ENCODE results near the gene PTCHD1. TPM values are rescaled to one million over a fixed set of nuclear protein-coding genes. Genes with fewer than 3 reads are reported as not detected.

Gene PTCHD1
- total RNA-seq = 0.06 TPM in 1 of 2 replicates, not detected in the other

DNA sequence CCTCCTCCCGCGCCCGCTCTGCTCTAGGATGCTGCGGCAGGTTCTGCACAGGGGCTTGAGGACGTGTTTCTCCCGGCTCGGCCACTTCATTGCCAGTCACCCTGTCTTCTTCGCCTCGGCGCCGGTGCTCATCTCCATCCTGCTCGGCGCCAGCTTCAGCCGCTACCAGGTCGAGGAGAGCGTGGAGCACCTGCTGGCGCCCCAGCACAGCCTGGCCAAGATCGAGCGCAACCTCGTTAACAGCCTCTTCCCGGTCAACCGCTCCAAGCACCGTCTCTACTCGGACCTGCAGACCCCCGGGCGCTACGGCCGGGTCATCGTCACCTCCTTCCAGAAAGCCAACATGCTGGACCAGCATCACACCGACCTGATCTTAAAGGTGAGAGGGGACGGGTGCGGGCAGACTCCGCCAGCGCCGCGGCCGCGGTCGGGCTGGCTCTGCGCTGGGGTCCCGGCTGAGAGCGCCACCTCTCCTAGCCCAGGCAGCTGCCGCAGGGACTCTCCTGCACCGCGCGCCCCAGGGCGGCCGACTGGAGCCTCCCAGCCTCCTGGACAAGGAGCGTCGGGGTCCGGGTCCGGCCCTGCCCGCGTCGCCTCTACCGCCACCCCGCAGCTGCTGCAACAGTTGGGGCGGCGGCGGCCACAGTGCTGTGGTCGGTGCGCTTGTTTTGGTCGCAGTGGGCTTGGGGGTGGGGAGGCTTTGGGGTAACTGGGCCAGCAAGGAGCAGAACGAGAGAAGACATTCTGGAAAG, at the start of gene PTCHD1:
Gene PTCHD1 (plus strand): TSS at position 2 of the 752 bp plus-strand sequence. CDS start 27 bp downstream, at position 29.
- no peak for TF ChIP-seq CTCF (conservative IDR thresholded peaks at IDR 0.05; ENCODE audit: low read depth, low read length)
- no peak for DNase-seq (ENCODE audit: low read depth)
- H3K4me3 ChIP-seq (ENCODE audit: low read depth, low read length) = peak within 1 kb of the TSS; percentile 30

DNA sequence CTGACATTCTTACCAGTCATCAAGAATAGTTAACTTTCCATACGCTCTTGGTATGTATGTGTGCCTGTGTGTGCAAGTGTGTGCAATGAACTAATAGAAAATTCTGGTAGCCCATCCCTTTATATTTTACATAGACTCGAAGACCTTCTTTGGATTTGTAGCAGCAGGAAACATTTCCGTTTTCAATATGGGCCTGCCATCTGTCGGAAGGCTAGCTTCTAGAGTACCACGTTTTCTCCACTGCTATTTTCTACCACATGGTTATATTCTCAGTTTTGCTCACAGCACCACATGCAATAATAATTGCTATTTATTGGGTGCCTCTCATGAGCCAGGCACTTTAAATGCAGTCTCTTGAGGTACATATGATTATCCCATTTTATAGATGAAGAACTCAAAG, 47.9 kb upstream of the PTCHD1 start:
- no peak for DNase-seq (ENCODE audit: low read depth)
- no peak overlapping the region for H3K4me3 ChIP-seq (ENCODE audit: low read depth, low read length)
- TF ChIP-seq CTCF (conservative IDR thresholded peaks at IDR 0.05; ENCODE audit: low read depth, low read length) = no peak

- peak; percentile 29 for DNase-seq (ENCODE audit: low read depth)
- no peak for TF ChIP-seq CTCF (conservative IDR thresholded peaks at IDR 0.05; ENCODE audit: low read depth, low read length)
- H3K4me3 ChIP-seq (ENCODE audit: low read depth, low read length) = no peak overlapping the region
These were observed 47.4 kb upstream of the PTCHD1 start for GRCh38 chrX:23287191-23287725.

DNA sequence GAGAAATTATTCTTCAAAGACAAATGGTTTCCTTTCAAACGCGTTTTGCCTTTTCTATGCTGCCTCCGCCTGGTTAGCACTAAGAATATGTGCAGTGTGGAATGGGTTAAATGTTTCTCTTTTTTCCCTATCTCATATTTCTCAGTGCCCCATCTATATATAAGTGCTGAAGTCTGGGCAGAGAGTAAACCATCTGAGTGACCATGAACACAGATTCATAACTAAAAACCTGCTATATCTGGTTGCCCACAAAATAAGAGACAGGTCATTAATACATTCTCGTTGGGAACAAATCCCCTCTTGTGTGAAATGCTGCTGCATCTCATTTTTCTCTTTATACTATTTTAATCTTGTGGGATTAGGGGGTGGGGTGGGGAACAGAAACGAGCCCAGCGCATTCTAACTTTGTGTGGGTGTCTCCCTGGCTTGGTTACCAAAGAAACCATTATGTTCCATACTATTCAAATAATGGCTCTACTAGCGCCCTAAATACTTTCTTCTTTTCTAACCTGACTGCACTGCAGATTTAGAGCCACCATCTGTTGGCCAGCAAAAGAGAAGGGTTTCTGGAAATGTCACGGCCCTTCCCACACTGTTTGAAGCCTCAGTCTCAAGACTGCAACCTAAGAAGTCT, 42.2 kb upstream of the PTCHD1 start:
- no peak for TF ChIP-seq CTCF (conservative IDR thresholded peaks at IDR 0.05; ENCODE audit: low read depth, low read length)
- H3K4me3 ChIP-seq (ENCODE audit: low read depth, low read length) = peak overlapping the region; percentile 4
- DNase-seq (ENCODE audit: low read depth) = no peak

GRCh38 chrX:23292988-23293651, 41.5 kb upstream of the PTCHD1 start:
- no peak for TF ChIP-seq CTCF (conservative IDR thresholded peaks at IDR 0.05; ENCODE audit: low read depth, low read length)
- DNase-seq (ENCODE audit: low read depth) = peak; percentile 56
- no peak overlapping the region for H3K4me3 ChIP-seq (ENCODE audit: low read depth, low read length)

DNA sequence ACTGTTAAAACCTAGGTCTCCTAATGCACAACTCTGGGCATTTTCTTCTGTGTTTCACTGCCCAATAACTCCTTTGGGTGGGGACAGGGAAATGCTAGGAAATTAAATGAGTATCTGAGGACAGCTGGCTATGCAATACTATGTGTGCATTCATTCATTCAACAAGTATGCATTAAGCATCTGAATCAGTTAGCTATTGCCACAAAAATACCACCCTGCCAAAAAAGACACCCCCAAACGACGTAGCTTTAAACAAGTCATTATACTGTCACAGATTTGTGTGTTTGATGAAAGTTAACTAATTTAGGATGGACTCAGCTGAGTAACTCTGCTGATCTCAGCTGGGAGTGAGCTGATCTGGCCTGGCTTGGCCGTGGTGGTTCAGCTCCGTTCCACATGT, 29.8 kb upstream of the PTCHD1 start:
- H3K4me3 ChIP-seq (ENCODE audit: low read depth, low read length) = no peak overlapping the region
- no peak for DNase-seq (ENCODE audit: low read depth)
- TF ChIP-seq CTCF (conservative IDR thresholded peaks at IDR 0.05; ENCODE audit: low read depth, low read length) = no peak

All from epithelial cell of proximal tubule (primary cell).